ENCODE results near the gene ALDOB.

ALDOB gene

DNA sequence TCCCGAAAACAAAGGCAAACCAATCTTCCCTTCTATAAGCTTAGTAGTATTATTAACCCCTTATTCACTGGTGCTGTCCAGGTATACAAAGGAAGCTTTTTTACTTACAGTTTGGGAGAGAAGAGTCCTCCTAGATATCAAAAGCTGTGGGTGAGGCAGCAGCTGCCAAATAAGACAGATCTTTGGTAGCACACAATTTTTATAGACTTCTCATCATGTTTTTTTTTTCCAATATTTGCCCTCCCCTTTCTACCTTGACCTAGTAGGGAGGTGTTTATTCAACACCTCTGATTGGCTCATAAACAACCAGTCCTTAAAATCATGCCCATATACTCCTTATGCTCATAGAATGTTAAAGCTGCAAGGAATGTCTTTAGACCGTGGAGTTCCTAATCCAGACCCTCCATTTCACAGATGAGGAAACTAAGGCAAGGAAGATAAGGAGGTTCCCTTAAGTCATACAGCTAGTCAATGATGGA lies at the start of gene ALDOB:
TSS of gene ALDOB (minus strand) at position 174 of the 479 bp plus-strand sequence. CDS start 4,887 bp downstream, outside the sequence.
- DNase-seq = no peak

DNA sequence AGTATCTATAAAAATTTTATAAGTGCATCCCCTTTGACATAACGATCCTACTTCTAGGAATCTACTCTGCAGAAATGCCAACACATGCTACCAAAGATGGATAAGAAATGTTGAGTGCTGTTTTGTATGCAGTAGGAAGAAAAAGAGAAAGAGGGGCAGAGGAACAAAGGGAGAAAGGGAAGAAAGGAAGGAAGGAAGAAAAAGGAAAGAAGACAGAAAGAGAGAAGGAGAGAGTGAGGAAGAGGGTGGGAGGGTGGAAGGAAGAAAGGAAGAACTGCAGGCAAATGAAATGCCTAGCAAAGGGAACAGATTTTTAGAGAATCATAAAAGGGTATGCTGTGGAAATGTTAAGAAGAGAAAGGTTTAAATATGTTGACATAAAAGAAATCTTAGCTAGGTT lies 48.5 kb upstream of the ALDOB start:
- DNase-seq = no peak

DNA sequence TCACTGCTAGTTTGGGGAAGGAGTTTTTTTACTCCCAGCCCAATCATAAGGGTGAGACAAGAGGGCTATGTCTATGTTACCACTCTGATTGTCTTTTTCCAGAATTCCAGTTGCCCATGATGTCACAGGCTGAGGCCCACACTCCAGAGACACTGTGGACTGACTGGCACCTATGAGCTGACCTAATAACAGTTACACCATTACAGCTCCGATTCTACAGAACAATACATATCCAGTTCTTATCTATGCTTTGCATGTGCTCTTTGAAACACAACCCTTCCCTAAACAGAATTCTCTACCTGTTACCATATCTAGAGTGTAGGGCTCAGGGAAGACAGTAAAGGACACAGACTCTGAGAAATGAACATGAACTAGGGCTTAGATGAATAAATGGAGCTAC lies 45.7 kb upstream of the ALDOB start:
- DNase-seq = no peak

DNA sequence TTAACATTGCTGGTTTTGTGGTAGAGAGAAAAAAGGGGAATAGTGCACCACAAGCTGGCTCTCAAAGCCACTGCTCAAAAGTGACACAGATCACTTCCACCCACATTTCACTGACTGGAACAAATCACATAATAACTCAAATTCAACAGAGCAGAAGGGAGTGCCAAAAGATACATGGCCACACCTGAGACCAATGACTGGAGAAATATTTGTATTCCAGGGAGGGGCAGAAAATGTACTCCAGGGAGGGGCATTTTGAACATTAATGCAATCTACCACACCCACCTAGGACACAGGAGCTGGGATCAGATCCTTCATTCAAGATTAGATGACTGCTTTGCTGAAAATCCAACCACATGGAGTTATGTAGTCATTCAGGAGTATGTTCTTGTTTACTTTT lies 44.8 kb upstream of the ALDOB start:
- no peak for DNase-seq

DNA sequence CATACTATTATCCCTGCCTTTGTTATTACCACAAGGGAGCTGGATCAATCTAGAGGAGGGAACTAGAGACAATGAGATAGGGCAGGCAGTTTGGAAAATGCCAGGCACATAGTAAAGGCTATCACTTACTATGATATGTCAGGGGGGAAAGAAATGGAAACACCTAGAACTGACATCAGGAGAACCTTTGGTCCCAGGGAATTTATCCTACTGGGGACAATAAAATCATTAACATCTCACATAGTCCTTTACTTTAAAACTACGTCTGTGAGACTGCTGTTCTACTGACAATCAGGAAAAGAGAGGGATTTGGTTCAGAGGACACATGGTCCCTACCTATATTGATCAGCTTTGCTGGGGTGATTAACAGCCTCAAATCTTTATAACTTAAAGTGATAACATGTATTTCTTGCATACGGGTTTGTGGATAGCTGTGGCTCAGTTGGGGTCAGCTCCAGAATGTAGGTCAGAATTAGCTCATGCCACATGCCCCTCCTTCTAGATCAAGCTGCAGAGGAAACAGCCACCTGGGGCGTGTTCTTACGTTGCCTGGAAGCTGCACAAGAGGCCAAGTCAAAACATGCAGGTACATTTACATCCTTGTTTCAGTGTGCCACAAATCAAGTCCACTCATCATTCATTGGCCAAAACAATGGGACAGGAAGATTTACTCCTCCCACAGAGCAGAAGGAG lies 43.9 kb upstream of the ALDOB start:
- DNase-seq = no peak

DNA sequence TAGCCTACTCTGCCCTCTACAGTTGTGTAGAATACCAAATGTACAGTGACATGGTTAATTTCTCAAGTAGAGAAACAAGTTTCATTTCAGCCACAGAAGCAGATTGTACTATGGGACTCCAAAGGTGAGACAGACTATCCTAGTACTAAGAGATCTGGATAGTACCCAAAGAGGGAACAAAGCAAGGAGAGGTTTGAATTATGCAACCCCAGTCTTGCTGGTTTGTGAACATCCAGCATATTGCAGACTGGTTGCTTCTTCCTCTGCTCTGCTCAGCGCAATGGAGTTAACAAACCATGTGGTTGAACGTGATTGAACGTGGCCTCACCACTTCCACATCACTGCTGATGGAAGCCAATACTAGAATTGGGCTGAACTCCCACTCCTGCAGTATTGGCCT lies 43.3 kb upstream of the ALDOB start:
- no peak for DNase-seq

DNA sequence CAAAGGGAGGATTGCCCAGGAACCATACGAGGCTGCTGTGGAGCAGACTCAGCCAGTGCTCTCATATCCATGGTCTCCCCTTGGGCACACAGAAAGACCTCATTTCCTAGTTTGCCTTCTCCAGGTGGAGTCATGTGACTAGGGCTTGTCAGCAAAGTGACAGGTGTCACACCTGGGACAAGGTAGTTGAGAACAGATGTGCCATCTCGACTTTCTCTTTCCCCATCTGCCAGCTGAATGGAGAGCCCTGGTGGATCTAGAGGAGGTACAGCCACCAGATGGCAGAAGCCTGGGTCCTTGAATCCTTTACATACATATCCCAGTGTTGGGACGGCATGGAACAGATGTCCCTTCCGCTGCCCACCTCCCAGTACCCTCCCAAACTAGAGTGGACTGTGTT lies 42.9 kb upstream of the ALDOB start:
- no peak for DNase-seq

DNA sequence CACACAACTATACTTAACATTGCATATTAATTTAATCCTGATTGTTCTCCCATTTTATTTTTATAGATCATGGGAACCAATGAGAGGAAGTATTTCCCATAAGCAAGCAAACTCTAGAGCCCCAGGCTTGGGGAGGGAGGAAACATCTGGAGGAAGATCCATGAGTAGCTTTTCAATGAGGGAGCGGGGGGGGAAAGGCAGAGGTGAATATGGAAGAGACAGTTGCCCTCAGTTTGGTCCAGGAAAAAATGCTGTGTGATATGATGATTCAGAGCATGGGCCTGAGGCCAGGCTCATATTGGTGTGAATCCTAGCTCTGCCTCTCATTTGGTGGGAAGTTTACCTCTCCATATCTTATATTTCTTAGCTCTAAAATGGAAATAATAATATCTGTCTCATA lies 42.2 kb upstream of the ALDOB start:
- no peak for DNase-seq

DNA sequence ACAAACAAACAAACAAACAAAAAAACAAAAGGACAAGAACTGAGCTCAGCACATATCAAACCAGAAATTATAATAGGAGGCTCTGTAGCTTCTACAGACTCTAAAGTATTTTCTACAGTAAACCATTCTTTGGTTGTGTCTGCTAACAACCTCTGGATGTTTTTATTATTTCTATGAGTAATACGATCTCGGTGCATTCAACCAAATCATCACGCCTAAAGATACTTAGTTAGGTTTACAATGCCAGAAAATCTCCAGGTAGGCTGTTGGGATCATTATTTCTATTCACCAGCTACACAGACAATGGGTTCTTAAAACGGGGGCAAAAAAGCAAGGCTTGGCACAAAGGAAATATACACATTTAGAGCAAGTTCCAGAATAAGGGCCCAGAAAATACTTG lies 41.6 kb upstream of the ALDOB start:
- no peak for DNase-seq

DNA sequence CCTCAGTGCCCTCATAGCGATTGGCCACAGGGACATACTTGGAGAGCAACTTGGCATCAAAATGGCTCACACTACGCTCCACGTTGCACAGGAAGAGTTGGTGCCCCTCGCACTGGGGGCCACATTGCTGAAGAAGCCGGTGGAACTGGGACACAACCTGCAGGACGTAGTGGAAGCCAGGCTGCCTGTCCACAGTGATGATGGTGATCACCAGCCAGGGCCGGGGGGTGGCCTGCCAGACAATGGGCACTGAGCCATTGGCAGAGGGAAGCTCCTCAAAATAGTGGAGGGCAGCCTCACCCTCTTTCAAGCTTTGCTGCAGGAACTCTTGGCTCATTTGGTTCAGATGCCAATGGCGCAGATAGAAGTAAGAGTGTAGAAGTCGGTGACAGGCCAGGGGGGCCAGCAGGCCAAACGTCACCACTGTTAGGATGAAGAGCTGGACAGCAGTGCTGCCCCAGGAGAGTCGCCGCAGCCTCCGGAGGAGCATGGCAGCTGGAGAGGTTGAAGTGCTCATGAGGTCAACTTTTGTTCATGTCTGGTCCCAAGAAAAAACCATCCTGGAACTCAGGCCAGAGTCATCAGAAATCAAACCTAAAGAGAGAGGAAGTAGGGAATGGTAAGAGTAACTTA lies 41.1 kb upstream of the ALDOB start:
- DNase-seq = no peak

DNA sequence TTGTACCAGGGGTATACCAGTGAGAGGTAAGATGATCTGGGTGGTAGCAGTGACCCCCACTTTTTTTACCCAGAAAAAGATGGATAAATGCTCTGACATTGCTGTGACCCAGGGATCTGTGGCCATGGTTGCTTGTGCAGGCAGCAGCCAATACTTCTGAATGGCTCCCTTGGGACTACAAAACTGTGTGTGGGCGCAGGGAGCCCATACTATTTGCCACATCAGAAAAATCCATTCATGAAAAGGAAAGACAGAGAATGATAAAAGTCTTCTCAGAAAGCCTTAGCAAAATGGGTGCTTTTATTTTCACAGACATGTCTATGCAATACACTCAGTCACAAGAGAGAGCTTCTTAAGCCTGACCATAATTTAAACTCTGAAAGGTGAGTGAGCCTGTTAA lies 37.3 kb upstream of the ALDOB start:
- DNase-seq = no peak

DNA sequence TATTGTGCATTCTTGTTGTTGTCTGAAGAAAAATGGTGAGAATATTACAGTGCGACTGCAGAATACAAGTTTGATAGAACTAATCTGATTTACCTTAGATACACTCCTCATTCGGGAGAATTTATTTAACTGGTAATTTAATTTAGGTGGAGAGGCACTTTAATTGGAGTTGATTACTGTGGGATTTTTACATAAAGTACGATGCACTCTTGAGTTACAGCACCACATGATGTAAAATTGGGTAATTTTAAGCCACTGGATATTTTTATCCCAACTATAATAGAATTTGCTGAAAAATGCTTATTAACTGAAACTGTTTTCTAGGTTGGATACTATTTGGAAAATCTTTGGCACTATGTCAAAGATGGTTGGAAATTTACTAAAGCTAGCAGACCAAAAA lies 35.4 kb upstream of the ALDOB start:
- DNase-seq = no peak

DNA sequence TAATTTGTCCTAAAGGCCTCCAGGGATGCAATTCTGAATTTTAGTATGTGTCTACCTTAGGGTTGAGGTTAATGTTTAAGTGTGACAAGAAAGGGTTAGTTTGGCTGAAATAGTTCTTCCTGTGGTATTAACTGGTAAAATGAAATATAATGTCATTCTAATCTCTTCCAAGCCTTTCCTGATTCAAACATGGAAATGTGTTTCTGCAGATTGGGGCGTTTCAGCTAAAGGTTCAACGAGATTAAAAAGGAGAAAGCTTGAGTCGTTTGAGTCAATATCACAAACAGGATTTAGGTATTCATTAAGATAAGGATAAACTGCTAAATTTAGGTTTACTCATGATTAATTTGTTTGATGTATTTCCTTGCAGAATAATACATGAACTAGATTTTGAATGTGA lies 34.4 kb upstream of the ALDOB start:
- no peak for DNase-seq

DNA sequence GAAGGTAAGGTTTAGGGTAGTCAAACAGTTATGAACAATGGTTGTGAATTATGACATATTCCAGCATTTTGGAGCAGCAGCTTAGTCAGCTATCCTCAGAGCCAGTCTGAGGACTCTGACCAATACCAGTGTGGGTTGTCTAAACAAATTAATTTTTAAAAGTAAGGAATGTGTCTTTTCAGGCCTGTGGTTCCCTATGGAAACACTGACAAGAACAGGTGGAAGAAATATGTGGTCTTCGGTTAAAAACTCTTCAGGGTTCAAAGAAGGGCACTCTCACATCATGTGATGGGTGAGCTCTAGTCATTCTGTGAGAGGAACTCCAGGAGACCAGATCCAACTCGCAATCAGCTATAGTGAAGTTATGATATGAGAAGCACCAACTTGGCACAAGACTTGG lies 33.5 kb upstream of the ALDOB start:
- DNase-seq = no peak

DNA sequence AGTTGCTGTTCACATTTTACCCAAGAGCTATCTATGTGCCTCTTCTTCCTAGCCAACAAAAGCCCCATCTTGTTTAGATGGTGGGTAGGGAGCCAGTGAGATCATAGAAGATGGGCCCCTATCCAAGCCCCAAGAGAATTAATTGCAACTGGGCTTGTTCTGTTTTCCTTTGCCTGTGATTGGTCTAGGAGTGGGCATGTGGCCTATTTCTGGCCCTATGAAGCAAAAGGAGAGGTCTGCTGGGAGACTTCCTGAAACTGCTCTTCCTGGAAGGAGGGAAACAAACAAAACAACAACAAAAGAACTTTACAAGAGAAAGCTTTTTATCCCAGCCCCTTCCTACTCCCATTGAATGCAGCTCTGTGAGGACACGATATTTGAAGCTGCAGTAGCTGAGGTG lies 32.5 kb upstream of the ALDOB start:
- DNase-seq = no peak

DNA sequence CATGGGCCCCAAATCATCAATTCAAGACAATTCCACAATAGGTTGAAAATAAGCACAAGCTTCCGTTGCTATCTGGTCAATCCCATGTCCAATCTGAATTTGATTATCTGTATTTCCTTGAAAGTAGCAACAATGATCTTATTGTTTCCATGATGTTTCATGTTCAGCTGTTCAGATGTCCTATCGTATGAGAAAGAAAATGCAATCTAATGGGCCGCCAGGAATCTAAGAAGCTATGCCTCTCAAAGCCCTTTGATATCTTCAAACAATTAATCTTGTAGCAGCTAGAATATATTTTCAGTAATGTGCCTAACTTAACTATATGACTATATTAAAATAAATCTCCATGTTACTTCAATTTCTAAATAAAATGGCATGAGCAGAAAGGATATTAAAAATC lies 32.1 kb upstream of the ALDOB start:
- DNase-seq = no peak

DNA sequence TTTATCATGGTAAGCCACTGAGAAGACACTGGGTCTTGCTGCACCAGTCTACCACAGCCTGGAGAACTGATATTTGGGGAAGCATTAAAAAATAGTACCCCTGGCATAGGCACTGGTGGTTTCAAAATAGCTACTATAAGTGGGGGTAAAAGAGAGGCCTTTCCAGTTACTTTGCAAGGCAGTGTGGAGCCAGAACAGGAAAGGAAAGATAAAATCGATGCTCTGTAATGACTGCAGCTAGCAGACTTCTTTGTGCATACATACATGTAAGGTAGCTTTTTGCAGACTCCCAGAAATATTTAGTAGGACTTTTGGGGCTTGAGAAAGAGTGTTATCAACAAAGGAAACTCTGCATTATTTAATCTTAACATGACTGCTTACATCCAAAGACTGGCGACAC lies 31.3 kb upstream of the ALDOB start:
- DNase-seq = no peak

DNA sequence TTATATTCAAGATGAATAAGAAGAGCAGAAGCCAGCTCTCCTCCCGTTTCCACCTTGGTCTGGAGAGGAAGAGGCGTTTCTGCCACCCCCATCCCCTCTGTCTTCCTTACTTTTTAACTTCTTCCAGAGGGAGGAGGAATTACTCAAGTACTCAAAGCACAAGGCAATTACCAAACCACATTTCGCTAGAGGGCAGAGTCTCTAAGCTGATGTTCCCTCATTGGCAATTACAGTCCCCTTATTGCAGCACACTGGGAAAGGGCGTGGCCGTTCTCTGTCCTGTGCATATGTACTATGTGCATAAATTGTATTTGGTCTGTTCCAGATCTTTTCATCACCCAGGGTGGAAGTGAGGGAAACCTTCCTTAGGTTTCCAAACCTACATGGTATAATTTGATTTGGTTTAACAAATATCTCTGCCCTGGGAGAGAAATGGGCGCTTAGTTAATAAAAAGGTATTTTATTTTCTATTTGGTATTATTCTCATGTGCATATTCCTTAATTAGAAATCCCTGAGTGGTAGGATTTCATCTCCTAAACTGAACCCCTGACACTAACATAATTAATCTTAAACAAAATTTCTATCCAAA lies 29.8 kb upstream of the ALDOB start:
- DNase-seq = no peak

DNA sequence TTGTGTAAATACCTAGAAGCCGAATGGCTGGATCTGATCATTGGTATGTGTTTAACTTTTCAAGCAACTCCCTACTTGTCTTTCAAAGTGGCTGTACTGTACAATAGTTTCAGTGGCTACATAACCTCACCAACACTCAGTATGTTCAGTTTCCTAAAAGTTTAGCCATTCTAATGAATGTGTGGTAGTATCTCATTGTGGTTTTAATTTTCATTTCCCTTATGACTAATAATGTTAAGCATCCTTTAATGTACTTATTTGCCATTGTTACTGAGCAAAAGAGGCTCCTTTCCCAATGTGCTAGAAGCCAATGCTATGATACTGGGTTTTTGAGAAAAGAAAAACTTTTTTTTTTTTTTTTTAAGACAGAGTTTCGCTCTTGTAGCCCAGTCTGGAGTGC lies 27.8 kb upstream of the ALDOB start:
- DNase-seq = no peak

DNA sequence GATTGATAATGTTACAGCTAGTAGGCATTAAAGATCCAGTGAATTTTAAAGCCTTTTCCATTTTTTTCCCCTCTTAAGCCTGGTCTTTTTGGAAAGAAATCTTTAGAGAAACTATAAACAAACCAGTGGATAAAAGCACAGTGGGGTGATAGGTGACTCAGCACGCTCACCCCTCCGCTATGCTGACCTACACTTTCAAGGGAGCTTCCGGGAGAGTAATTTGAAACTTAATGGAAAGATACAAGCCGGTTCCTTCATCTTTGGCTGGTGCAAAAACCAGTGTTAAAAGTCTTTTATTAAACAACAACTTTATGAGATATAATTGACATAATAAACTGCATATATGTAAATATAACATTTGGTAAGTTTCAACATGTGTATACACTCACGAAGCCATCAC lies 27.0 kb upstream of the ALDOB start:
- DNase-seq = no peak

DNA sequence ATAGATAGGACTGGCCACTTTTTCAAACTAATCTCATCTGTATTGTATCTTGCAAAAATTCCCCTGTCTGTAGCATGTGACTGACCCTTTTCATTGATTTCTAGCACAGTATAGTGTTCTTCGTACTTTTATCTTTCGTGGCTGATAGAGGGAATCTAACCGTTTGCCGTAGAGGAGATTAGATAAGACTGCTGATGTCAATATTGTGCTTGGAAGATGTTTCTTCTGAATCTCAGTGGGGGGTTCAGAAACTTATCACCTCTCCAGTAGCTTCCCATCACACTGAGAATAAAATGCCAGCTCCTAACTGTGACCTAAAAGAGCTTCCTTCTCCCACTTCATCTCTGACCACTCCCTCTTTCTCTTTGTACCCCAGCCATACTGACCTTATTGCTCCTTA lies 25.4 kb upstream of the ALDOB start:
- no peak for DNase-seq

DNA sequence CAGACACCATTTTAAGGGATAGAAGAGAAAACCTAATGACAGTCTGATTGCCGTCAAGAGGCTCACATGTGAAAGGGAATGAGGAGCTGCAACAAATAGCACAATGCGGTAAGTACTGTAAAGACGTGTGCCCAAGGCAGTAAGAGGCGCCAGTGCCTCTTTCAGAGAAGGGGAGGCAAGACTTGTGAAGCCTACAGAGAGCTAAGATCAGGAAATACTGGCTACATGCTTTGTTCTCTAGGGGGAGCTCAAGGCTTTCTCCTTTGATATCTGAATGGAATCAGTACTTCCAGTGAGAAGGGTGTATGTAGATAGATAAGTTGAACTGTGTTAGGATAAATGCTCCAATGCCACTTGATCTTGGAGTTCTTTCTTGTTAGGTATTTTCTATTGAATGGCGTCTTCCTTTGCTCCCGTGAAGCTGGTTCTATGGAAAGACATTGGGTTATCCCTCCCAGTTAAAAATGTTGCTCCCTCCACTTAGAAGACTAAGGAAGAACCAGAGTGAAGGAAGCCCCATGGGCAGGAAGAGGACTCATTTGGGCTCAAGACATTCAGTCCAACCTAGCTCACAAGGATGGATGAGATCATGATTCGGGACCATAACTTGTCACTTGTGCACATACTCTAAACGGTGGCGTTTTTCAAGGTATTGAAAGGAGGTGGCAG lies 23.5 kb upstream of the ALDOB start:
- DNase-seq = no peak

DNA sequence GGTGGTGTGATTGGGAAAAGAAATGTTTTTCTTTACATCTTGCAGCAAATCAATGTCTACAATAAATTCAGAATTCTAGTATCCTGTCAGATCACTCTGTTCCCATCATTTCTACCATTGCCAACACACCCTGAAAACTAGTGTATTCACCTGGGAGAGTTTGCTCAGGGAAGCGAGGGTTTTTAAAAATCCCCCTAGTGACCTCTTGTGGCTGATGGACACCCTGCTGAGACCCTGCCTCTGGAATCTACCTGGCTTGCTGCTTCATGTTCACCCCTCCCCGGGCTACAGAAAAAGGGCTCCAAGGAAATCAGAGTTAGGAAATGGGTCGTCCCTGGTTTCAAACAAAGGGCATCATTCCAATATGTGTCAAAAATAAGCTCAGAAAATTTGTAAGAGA lies 21.4 kb upstream of the ALDOB start:
- no peak for DNase-seq

DNA sequence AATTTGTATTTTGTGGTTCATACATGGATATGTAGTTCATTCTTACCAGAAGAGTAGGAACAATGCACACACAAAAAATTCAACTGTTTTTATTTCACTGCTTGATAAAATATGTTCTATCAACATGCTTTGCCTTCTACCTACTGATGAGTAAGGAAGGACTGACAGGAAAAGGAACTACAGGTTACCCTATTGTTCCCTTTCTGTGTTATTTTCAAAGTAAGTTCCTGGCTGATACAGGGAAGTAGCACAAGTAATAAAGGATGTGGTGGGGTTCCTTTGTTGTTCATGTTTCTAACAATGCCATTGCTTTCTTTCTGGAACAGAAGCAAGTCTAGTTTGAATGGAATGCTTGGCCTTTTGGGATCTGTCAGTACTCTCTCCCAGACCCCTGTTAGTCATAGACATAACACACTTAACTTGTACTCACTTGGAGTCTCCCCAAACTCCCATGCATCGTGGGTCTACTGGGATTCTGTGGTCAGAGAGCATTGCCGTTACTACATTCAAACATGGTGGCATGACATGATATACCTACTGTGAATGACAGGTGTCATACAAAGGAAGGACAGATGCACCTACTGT lies 20.2 kb upstream of the ALDOB start:
- no peak for DNase-seq

All from activated CD4-positive, CD25-positive, alpha-beta regulatory T cell (primary cell).